ENCODE measurements around the gene SAG. TPM values are rescaled to one million over a fixed set of nuclear protein-coding genes. Genes with fewer than 3 reads are reported as not detected.

The SAG gene
- total RNA-seq, 1 donor from 2014 or later = 0.04 TPM

DNA sequence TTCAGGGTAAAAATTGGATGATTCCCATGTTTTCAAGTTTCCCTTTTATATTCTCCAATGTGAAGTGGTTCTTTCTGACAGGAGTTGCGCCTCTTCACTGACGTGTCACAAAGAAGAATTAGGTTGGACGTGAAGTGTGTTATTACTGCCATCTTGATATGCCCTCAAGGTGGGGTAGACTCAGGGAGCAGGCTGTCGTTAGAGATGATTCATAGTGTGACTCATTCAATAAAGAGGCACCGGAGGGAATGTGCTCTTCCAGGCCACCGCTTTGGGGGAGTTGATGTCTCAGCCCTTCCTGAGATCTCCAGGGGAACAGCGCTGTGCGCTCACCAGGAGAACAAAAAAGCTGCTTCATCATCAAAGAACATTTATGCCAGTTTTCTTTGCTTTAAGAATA is 43.1 kb downstream of the SAG start:
- Mint-ChIP-seq H3K4me3 (peak overlapping the region; percentile 72), H3K9me3 (no peaks in the 10 kb centered on the region), H3K36me3 (ENCODE audit: low read depth) (peaks cover 12% of the 10 kb centered on the region), H3K4me1 (peaks cover 76% of the 10 kb centered on the region), H3K27me3 (no peaks in the 10 kb centered on the region), H3K27ac (peak overlapping the region; percentile 83)
- ATAC-seq (ENCODE audit: low read depth) (peak; percentile 11), DNase-seq (peak; percentile 16)
- intact Hi-C loops (cut with micrococcal nuclease) = loop anchor here (5.0 kb wide), 1 partner anchor 53 kb away; no protein-coding TSS in a partner anchor
- POLR2A ChIA-PET = interaction anchor here (1.3 to 3.7 kb wide), 7 partner anchors 11 to 83 kb away, joined by 3 to 35 read pairs (median 6); no protein-coding TSS in a partner anchor
- CTCF ChIA-PET = interaction anchor here (0.7 kb wide), 1 partner anchor 90 kb away, joined by 3 read pairs; no protein-coding TSS in a partner anchor
- TF ChIP-seq CTCF (IDR thresholded peaks at IDR 0.05) = no peak

- POLR2A ChIA-PET = interaction anchor here (1.3 to 3.7 kb wide), 3 partner anchors 13 to 20 kb away, joined by 4 to 35 read pairs (median 5); no protein-coding TSS in a partner anchor
- no peaks in the 10 kb centered on the region for H3K9me3 Mint-ChIP-seq
- ATAC-seq (ENCODE audit: low read depth) (no peak), DNase-seq (no peak)
- peaks cover 17% of the 10 kb centered on the region for H3K36me3 Mint-ChIP-seq (ENCODE audit: low read depth)
- H3K4me3 Mint-ChIP-seq = peak overlapping the region; percentile 16
- H3K4me1 Mint-ChIP-seq = peaks cover 82% of the 10 kb centered on the region
- H3K27me3 Mint-ChIP-seq = no peaks in the 10 kb centered on the region
- peak overlapping the region; percentile 83 for H3K27ac Mint-ChIP-seq
- no peak for TF ChIP-seq CTCF (IDR thresholded peaks at IDR 0.05)
- intact Hi-C loops (cut with micrococcal nuclease) = loop anchor here (5.0 kb wide), 1 partner anchor 54 kb away; no protein-coding TSS in a partner anchor
- CTCF ChIA-PET = no interaction called here
Observed at GRCh38 chr2:233351423-233351822, 43.8 kb downstream of the SAG start.

DNA sequence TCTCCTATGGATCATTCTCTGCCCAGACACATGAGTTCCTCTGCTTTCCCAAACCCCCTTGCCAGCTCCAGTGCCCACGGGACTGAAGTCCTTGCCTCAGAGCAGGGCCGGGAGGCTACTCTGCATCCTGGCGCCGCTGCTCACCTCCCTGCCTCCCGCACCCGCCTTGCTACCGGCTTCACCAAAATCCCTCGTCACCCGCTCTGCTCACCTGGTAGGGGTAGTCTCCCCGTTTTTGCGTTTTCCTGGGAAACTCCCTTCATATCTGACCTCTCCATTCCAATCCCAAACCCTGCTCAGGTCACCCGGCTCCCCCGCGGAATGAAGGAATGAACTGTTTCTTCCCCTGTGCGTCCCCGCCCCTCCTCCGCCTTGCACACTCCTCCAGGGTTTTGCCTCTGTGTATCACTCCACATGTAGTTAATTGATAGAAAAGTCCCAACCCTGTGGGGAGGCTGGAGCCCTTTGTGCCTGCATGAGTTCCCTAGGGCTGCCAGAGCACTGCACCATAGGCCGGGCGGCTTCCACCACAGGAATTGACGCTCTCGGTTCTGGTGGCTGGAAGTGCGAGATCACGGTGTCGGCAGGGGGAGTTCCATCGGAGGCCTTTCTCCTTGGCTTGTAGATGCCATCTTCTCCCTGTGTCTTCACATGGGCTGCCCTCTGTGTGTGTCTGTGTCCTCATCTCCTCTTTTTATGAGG is 44.7 kb downstream of the SAG start:
- Mint-ChIP-seq H3K36me3 (ENCODE audit: low read depth) (peaks cover 23% of the 10 kb centered on the region), H3K9me3 (no peaks in the 10 kb centered on the region), H3K27ac (peak overlapping the region; percentile 100), H3K27me3 (no peaks in the 10 kb centered on the region), H3K4me1 (peaks cover 88% of the 10 kb centered on the region), H3K4me3 (peak overlapping the region; percentile 93)
- POLR2A ChIA-PET = interaction anchor here (1.3 to 6.1 kb wide), 5 partner anchors 14 to 31 kb away, joined by 4 to 93 read pairs (median 15); no protein-coding TSS in a partner anchor
- no peak for TF ChIP-seq CTCF (IDR thresholded peaks at IDR 0.05)
- CTCF ChIA-PET = interaction anchor here (1.5 kb wide), 1 partner anchor 20 kb away, joined by 3 read pairs; no protein-coding TSS in a partner anchor
- DNase-seq (no peak), ATAC-seq (ENCODE audit: low read depth) (no peak)
- intact Hi-C loops (cut with micrococcal nuclease) = loop anchor here (5.0 kb wide), 1 partner anchor 55 kb away; no protein-coding TSS in a partner anchor

- intact Hi-C loops (cut with micrococcal nuclease) = loop anchor here (1.0 to 5.0 kb wide), 3 partner anchors 56 to 102 kb away; partner anchors contain the start of gene ATG16L1
- Mint-ChIP-seq H3K27ac (peak overlapping the region; percentile 100), H3K36me3 (ENCODE audit: low read depth) (peaks cover 23% of the 10 kb centered on the region), H3K27me3 (no peaks in the 10 kb centered on the region), H3K9me3 (no peaks in the 10 kb centered on the region), H3K4me1 (peaks cover 88% of the 10 kb centered on the region), H3K4me3 (peak overlapping the region; percentile 93)
- DNase-seq (no peak), ATAC-seq (ENCODE audit: low read depth) (peak; percentile 2)
- ChIA-PET CTCF (interaction anchor here (1.0 to 2.1 kb wide), 6 partner anchors 10 to 31 kb away, joined by 3 to 7 read pairs (median 4); no protein-coding TSS in a partner anchor), POLR2A (interaction anchor here (0.6 to 6.1 kb wide), 19 partner anchors 9 to 293 kb away, joined by 3 to 93 read pairs (median 4); partner anchors contain the start of genes ATG16L1 and INPP5D)
- no peak for TF ChIP-seq CTCF (IDR thresholded peaks at IDR 0.05)
Observed at GRCh38 chr2:233353101-233353768, 45.6 kb downstream of the SAG start.
